Measurements from ENCODE around the gene PHF2.
"Not testable (repeated sequence)": the region's sequence is repeated elsewhere in the genome, so short reads cannot be mapped to it uniquely, and the experiment has no call there.

The PHF2 gene

DNA sequence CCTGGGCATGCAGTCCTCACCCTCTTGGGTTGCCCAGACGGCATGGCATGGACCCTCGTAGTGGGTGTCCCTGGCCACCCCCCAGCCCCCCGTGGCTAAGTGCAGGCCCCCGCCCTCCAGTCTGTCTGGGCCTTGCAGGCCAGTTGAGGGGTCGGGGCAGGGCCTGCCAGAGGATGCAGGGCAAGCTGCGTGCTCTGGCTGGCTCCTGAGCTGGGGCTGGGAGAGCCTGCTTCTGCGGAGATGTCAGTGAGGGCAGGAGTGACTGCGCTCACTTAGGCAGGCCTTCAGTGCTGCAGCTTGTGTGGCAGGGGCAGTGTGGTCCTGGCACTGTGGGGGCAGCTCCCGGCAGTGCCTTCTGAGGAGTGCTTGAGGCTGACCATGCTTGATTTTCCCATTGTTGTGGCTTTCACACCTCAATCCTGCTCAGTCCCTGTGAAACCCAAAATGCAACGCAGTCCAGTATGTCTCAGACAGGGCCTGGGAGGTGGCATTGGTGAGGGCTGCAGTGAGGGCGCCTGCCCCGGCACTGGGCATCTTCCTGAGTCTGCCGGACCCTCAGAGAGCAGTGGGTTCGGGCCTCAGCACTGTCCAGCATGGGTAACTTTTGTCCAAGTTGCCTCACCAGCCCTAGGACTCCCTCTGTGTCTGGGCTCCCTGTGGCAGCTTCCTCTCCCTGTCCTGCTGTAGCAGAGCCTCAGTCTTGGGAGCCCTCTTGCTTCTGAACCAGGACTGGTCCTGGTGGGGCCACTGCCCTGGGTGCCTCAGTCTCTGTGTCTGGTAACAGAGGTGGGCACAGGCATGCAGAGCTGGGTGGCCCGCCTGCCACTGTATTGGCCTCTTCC is 93.0 kb downstream of the PHF2 start:
- no peak for DNase-seq

DNA sequence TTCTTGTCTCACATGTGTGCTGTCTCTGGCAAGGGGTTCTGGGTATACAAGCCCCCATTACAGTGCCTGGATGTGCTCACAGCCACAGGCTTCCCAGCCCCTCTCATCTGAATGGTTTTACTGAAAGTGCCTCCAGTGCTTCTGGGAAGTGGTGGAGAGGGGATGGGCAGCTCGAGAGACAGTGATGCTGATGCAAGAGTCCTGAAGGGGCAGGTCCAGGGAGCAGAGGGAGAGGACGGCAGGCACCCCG is 93.5 kb downstream of the PHF2 start:
- DNase-seq: no peak

DNA sequence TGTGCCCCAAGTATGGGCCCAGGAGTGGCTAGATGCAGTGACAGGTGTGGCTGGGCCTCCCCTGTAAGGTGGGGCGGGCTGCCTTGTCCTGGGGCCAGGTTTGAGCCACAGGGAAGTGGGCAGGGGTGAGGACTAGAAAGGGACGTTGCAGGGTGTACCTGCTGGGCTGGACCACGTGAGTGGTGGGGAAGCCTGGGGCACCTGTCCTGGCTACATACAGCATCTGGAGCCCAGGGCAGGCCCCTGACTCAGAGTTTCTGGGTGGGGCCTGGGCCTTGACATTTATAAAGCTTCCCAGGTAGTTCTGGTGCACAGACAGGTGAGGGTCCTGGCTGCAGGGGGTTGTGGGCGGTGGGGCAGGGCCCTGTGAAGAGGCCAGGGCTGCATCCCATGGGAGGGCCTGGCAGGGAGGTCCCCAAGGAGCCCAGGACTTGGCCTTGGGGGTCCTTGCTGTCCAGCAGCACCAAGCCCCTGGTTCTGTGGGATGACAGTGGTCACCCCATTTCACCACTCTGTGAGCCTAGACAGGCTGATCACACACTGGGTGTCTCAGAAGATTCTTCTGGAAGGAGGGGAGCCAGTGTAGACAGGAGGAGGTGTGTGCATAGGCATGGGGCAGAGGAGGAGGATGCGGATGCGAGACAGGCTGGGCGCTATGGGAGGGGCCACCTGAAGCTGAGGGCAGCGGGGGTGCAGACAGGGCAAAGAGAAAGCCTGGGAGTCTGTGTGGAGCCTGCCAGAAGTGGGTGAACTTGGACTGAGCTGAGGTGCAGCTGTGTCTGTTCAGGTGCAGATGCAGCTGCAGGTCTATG is 94.0 kb downstream of the PHF2 start:
- DNase-seq: no peak

- DNase-seq: no peak
Observed at GRCh38 chr9:93671020-93671338, 94.6 kb downstream of the PHF2 start.

GRCh38 chr9:93672330-93673020 is 96.1 kb downstream of the PHF2 start:
- not testable (repeated sequence) for DNase-seq

DNA sequence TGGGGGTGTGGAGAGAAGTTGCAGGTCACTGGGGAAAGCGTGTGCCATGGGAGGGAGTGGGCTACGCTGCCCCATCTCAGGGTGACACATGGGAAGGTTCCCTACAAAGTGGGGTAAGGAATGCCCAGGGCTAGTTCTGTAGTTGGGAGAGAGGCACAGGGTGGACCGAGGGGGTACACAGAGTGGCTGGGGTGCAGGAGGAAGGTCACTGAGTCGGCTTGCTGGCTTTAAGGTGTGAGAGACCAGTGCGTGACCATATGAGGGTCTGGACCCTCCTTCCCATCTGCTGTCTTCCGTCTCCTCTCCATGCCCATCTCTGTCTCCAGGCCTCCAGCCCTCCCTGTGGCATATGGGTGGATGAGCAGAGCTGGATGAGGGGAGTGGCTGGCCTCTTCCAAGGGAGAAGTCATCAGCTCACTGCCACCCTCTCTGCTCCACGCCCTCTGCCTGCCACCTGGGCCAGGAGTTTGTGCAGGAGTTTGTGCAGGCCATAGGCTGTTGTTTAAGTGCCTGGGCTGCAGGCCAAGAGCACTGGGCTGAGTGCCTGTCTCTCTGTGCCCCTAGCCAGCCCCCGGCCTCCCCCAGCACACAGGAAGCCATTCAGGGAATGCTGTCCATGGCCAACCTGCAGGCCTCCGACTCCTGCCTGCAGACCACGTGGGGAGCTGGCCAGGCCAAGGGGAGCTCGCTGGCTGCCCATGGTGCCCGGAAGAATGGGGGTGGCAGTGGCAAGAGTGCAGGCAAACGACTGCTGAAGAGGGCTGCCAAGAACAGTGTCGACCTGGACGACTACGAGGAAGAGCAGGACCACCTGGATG is 96.8 kb downstream of the PHF2 start:
- no peak for DNase-seq

- no peak for DNase-seq
Observed at GRCh38 chr9:93673839-93674334, 97.5 kb downstream of the PHF2 start.

DNA sequence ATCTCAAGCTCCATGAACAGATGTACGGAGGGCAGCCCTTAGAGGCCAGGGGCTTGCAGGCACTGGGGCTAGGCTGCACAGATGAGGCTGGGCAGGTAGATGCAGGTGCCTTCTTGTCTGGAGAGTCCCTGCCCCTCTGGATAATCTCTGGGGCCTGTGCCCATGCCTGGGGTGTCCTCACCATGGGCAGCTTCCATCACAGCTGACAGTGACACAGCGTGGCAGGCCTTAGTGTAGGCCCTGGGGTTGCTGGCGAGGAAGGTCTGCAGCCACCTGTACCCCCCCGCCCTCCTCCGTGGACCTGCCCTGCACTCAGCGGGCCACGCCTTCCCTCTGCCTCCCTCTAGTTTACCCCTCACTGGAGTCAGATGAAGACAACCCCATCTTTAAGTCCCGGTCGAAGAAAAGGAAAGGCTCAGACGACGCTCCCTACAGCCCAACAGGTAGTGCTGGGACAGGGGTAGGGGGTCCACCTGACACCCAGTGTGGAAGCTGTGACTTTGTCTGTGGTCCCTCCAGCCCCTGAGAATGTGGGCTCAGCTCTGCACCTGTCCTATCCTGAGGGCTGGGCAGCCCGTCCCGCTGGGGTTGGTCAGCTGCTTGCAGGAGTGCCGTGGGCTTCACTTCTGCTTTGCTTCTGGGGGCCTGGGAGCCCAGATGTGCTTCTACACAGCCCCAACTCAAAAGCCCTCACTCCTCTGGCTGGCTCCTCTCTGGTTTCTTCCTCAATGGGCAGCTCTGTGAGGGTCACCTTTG is 98.4 kb downstream of the PHF2 start:
- DNase-seq: no peak

DNA sequence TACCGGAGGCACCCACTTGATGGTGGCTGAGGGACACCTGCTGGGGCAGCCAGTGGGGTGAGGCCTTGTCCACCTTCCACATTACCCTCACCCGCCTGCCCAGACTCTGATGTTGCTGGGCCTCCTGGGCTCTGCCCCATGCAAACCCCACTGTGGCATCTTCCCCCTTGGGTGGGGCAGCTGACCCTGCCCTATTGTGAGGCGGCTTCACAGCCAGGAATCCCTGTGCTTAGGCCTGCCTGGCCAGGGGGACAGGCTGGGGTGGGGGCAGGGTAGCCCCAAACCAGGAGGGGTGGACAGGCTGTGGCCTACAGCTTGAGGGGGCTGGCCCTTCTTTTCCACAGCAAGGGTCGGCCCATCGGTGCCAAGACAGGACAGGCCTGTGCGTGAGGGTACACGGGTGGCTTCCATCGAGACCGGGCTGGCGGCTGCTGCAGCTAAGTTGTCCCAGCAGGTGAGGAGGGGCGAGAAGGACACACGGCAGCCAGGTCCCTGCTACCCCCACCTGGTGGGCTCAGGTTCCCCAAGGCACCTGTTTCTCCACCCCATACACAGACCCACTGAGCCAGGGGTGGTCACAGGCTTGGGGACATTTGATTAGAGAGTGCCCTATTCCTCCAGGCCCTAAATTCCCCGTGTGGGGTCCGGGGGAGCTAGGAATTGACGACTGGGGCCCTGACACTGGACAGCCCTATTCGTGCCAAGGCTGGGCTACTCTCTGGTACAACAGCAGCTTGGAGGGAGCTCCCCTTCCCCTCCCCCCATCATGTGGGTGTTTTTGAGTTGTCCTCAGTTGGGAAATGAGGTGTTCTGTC is 99.2 kb downstream of the PHF2 start:
- DNase-seq: no peak

DNA sequence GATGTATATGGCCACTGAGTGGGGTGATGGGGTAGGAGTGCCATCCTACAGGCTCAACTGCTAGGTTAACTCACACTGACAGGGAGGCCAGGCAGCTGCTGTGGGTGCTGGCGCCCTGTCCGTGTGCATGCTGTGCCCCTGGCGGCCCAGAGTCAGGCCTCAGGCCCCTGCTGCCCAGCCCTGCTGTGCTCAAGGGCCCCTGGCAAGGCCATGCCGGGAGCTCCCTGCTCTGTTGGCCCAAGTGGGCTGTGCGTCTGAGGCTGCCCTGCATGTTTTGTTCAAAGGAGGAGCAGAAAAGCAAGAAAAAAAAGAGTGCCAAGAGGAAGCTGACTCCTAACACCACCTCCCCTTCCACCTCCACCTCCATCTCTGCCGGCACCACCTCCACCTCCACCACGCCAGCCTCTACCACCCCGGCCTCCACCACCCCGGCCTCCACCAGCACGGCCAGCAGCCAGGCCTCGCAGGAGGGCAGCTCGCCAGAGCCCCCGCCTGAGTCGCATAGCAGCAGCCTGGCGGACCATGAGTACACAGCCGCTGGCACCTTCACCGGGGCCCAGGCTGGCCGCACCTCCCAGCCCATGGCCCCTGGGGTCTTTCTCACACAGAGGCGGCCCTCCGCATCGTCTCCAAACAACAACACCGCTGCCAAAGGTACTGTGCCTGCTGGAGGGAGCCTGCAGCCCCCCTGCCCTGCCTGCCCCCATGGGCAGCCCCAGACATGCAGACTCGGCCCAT is 100.1 kb downstream of the PHF2 start:
- no peak for DNase-seq

GRCh38 chr9:93677048-93677571 is 100.7 kb downstream of the PHF2 start:
- no peak for DNase-seq

DNA sequence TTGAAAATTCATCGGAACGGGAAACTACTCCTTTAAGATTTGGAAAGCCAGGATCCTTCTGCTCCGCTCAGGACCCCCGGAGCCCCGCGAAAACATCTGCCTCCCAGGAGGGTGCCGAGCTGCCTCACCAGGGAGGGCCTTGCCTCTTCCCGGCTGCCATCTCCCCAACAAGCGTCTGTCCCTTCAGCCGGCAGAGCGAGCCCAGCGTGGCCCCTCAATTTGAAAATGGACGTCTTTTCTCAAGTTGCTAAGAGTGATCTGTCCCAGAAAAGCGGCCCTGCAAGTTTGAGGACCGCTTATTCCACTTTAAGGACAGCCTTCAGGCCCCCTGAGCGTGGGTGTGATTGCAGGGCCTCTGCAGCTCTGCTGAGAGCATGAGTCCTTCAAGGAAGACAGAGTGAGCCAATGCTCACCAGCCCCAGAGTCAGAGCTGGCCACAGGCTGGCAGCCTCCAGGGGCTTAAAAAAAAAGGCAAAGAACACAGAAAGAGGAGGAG is 101.3 kb downstream of the PHF2 start:
- no peak for DNase-seq

- DNase-seq: no peak
Observed at GRCh38 chr9:93678199-93679019, 102.0 kb downstream of the PHF2 start.

DNA sequence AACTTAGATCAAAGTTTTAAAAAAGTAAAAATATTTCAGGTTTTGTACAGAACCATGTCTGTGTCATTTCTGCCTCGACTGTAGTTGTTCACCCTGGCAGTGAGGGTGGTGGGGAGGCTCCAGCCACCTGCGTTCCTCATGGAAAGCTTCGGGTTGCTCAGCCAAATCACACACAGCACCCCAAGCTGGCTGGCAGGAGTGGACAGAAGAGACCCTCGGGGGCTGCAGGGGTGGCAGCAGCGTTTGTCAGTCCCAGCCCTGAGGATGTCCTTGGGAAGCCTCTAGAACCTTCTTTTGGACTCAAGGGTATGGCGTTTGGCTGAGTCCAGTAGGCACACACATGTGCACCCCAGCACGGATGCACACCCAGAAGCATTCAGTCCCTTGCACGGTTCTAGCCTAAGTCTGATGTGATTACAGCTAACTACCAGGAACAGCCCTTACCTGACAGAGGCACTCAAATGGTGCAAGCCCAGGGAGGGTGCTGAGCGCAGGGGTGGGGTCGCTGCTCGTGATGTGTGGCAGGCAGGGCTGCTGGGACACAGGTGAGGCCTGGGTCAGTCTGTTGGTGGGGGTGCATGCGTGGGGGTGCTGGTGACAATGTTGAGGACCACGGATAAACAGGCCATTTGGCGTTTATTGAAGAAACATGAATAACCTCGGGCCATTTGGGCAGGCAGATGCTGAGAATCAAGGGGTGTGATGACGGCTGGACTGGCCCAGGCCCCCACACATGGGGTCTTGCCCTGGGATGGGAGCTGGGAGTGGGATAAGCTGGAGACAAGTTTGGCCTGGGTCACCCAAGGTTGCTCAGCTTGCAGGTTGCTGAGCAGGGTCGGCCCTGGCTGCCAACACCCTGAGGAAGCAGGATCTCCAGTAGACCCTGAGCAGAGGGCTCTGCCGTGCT is 103.4 kb downstream of the PHF2 start:
- DNase-seq: no peak

- no peak for DNase-seq
Observed at GRCh38 chr9:93680443-93681268, 104.3 kb downstream of the PHF2 start.

DNA sequence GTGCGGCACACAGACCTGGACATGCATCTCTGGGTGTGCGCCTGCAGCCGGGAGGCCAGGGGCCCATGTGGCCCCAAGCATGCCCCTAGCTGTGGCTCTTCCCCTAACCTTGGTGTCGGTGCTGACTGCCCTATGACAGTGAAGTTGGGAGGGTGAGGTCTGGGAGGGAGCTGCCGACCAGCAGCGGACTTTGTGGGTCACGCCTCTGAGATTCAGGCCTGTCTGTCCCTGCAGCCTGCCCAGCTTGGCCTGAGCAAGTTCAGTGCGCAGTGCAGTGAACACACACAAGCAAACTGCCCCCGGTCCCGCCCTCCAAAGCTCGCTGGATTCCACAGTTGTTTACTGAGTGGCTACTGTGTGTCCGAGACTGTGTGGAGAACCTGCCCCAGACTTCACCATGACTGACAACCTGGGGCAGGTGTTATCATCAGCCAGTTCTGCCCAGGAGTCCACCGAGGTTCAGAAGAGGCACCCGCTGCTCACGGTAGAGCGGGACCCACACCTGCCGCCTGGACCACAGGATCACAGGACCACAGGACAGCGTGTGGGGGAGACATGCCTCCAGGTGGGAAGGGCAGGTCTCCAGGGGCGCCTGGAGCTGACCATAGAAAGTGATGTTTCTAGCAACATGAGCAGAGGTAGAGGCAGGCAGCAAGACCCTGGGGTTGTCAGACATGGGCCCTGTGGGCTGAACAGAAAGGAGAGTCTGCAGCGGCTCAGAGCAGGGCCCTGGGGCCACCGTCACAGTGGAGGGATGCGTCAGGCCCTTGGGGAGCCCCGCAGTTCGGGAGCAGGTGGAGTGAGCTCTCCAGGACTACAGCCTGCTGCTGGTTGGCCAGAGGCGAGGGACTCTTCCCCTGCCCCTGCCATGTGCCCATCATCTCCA is 105.1 kb downstream of the PHF2 start:
- no peak for DNase-seq

Data from NCI-H1436 (cell line).